ENCODE measurements around the gene DCAF5. TPM values are rescaled to one million over a fixed set of nuclear protein-coding genes. Genes with fewer than 3 reads are reported as not detected.

DCAF5 gene
- total and polyA plus RNA-seq, 2 of the 8 experiments (the other 6 are each of a cell fraction or from before 2014, with no cell fraction given): 24.3 to 31.0 TPM

GRCh38 chr14:69037790-69038454 lies 115.0 kb downstream of the DCAF5 start:
- no peak overlapping the region for H4K5ac ChIP-seq (ENCODE audit: insufficient read length, low read depth, low read length)
- peak overlapping the region; percentile 57; the same call in 1 of the 2 replicates for H2AK5ac ChIP-seq (ENCODE audit: low read depth, low read length)
- no peak overlapping the region for H4K91ac ChIP-seq (replicated peaks; ENCODE audit: insufficient read length, low read length)
- H3K4me3 ChIP-seq (ENCODE audit: extremely low read depth in 1 of 4, insufficient read depth in 2 of 4, low read depth in 3 of 4, low read length in 4 of 4): peak overlapping the region in 1 of 4 experiments; percentile 8; a peak in 1 of 8 replicates
- no peak overlapping the region for H3K23ac ChIP-seq (ENCODE audit: insufficient read length)
- H4K20me1 ChIP-seq (replicated peaks in 1 of 2; ENCODE audit: control insufficient read depth in 1 of 2, insufficient read depth in 2 of 2, low read length in 2 of 2): no peaks in the 10 kb centered on the region
- WGBS, 2 experiments (ENCODE audit: extremely low coverage in 1 of 2, insufficient coverage in 1 of 2, insufficient read length in 1 of 2, insufficient replicate concordance in 2 of 2, low coverage in 1 of 2, low lambda C conversion rate in 2 of 2, missing lambda C conversion rate in 1 of 2): 59% methylated on average over 7 of the region's 7 CpGs; no CpG with 5 or more reads in 1 of the 2 experiments
- H3K4ac ChIP-seq (replicated peaks; ENCODE audit: insufficient read length, low read depth, low read length): no peak overlapping the region
- no peaks in the 10 kb centered on the region for H3K79me1 ChIP-seq (ENCODE audit: low read depth, low read length)
- no peak overlapping the region for H3K27ac ChIP-seq (ENCODE audit: low read depth, low read length)
- no peak overlapping the region for H2AFZ ChIP-seq (ENCODE audit: low read length)
- peak overlapping the region; percentile 39; the same call in 1 of the 2 replicates for H3K18ac ChIP-seq (ENCODE audit: extremely low read depth, low read length)
- DNase-seq (ENCODE audit: low read depth in 1 of 2, low spot score in 2 of 2) (no peak), FAIRE-seq (no peak)
- H3K14ac ChIP-seq (ENCODE audit: insufficient read length): no peak overlapping the region
- no peaks in the 10 kb centered on the region for H3K36me3 ChIP-seq (ENCODE audit: control insufficient read depth in 2 of 4, insufficient read depth in 4 of 4, low read length in 3 of 4)
- H3K23me2 ChIP-seq (ENCODE audit: low read depth, low read length): no peaks in the 10 kb centered on the region
- H3K4me1 ChIP-seq (replicated peaks in 1 of 4; ENCODE audit: control insufficient read depth in 3 of 4, insufficient read depth in 4 of 4, low read length in 3 of 4): peaks cover 3 to 19% (median 10%) of the 10 kb centered on the region in 4 experiments
- TF ChIP-seq JUND (IDR thresholded peaks at IDR 0.05; ENCODE audit: low read length) (peak; percentile 89), CREB1 (IDR thresholded peaks at IDR 0.05) (peak; percentile 48; the same call in 1 of the 2 replicates), POU5F1 (IDR thresholded peaks at IDR 0.05; ENCODE audit: low read depth, low read length) (peak; percentile 77; the same call in 1 of the 2 replicates), CEBPB (IDR thresholded peaks at IDR 0.05; ENCODE audit: low read depth, low read length) (no peak), ATF2 (IDR thresholded peaks at IDR 0.05; ENCODE audit: low read length) (peak; percentile 77; the same call in 1 of the 2 replicates)
- no peak overlapping the region for H3K56ac ChIP-seq (replicated peaks; ENCODE audit: insufficient read length, low read depth, low read length)
- 0 out of 2 replicates have a peak overlapping the region, but pooled peaks have one; percentile 38 for H2BK20ac ChIP-seq (ENCODE audit: low read length)
- H3K27me3 ChIP-seq (replicated peaks in 1 of 4; ENCODE audit: control insufficient read depth in 3 of 4, extremely low read depth in 1 of 4, insufficient read depth in 3 of 4, low read length in 3 of 4): no peaks in the 10 kb centered on the region
- no peak overlapping the region for H4K8ac ChIP-seq (ENCODE audit: extremely low read depth, insufficient read depth, low read length)
- peak overlapping the region; percentile 98 for H2BK12ac ChIP-seq (ENCODE audit: low read depth, low read length)
- peak overlapping the region; percentile 76; the same call in 1 of the 2 replicates for H2BK5ac ChIP-seq (ENCODE audit: low read depth, low read length)
- ChIA-PET POLR2A (ENCODE audit: partially characterized antibody) (interaction anchor here (1.0 to 1.6 kb wide), 6 partner anchors 8 to 124 kb away, joined by 3 to 5 read pairs (median 4); no protein-coding TSS in a partner anchor), CTCF (ENCODE audit: partially characterized antibody) (interaction anchor here (0.7 to 4.3 kb wide), 14 partner anchors 8 to 126 kb away, joined by 3 to 14 read pairs (median 4); no protein-coding TSS in a partner anchor)
- no peak overlapping the region for H3K9ac ChIP-seq (replicated peaks in 1 of 4; ENCODE audit: extremely low read depth in 1 of 4, low read depth in 3 of 4, low read length in 3 of 4)
- H2BK120ac ChIP-seq (replicated peaks; ENCODE audit: low read depth, low read length): no peak overlapping the region
- H2BK15ac ChIP-seq (ENCODE audit: low read length): no peak overlapping the region
- no peaks in the 10 kb centered on the region for H3K79me2 ChIP-seq (ENCODE audit: control insufficient read depth in 1 of 2, insufficient read depth in 2 of 2, low read length in 2 of 2)
- no peaks in the 10 kb centered on the region for H3K9me3 ChIP-seq (ENCODE audit: insufficient read depth in 2 of 2, low read depth in 1 of 2, low read length in 1 of 2)
- H3K4me2 ChIP-seq (ENCODE audit: insufficient read depth in 1 of 2, low read depth in 2 of 2, low read length in 2 of 2): peak overlapping the region; percentile 8 to 12; a peak in 2 of 4 replicates
